GM19193 (cell line): ENCODE data around the gene MCM8.

ENCODE experiments used
- POLR2A ChIP-seq: IDR thresholded peaks from 4 replicates; pipeline ENCODE4 v1.6.1; 2011; ENCODE audit not compliant: insufficient read depth, insufficient read length; ENCODE audit errors: extremely low read depth

MCM8 gene

DNA sequence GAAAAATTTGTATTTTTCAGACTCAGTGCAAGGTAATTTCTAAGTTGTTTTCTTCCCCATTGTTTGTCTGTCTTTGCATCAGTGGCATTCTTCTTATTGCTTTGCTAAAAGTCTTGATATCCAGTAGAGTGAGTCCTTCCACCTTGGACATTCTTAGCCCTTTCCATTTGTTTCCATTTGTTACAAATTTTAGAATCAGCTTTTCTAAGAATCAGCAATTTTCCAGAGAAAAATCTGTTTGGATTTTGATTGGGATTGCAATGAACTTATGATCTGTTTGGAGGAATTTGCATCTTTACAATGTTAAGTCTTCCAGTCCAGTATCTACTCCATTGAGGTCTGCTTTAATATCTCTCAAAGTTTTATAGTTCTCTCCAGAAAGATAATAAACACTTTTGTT lies 67.0 kb downstream of the MCM8 start:
- no peak for TF ChIP-seq POLR2A

DNA sequence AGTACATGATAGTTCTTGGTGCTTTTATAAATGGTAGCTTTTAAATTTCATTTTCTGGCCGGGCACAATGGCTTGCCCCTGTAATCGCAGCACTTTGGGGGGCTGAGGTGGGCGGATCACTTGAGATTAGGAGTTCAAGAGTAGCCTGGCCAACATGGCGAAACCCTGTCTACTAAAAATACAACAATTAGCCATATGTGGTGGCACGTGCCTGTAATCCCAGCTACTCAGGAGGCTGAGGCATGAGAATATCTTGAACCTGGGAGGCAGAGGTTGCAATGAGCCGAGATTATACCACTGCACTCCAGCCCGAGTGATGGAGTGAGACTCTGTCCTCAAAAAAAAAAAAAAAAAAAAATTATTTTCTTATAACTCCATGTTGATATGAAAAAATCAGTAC lies 67.4 kb downstream of the MCM8 start:
- TF ChIP-seq POLR2A, result no peak

DNA sequence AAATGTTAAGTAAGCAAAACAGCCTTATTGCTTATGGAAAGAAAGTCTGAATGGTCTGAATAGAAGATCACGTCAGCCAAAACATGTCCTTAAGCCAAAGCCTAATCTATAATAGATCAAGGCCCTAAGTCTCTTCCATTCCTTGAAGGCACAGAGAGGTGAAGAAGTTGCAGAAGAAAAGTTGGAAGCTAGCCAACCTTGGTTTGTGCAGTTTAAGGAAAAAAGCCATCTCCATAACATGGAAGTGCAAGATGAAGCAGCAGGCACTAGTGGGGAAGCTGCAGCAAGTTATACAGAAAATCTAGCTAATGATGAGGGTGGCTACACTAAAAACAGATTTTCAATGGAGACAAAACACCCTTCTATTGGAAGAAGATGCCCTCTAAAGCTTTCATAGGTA lies 74.3 kb downstream of the MCM8 start:
- no peak for TF ChIP-seq POLR2A

DNA sequence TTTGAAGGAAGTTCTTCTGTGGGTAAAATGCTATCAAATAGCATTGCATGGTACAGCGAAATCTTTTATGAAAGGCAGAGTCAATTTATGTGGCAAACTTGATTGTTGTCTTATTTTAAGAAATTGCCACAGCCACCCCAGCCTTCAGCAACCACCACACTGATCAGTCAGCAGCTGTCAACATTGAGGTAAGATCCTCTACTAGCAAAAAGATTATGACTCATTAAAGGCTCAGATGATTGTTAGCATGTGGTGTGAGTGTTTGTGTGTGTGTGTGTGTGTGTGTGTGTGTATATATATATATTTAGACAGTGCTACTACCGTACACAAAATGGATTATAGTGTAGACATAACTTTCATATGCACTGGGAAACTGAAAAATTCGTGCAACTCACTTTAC lies 75.6 kb downstream of the MCM8 start:
- TF ChIP-seq POLR2A, result no peak

DNA sequence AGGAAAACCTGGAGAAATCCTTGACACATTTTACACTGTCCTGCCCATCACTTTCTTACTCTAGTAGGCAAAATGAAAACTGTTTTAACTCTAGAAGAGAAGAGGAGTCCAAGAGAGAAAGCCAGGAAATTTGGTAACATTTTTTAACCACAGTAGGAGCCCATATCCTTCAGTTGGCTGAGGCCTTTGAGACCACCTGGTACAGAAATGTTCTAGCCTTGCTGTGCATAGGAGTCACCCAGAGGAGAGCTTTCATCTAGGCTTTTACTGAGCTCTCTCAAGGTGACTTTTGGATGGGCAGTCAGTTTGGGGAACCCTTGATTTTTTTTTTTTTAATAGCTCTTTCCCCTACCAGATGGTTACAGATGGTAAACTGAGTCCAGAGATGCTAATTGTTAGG lies 78.4 kb downstream of the MCM8 start:
- no peak for TF ChIP-seq POLR2A

DNA sequence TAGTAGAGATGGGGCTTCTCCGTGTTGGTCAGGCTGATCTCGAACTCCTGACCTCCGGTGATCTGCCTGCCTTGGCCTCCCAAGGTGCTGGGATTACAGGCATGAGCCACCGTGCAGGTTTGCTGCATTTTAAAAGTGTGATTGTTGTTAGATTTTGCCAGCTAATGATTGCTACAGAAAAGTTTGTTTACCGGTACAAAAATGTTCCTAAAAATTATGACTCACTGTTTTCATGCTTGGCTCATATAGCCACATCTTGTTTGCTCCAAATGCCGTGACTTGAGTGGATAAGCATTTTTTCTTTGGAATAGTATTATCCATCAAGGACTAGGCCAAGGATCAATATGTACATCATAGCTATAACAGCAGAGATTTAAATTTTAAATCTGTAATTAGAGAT lies 79.1 kb downstream of the MCM8 start:
- no peak for TF ChIP-seq POLR2A

DNA sequence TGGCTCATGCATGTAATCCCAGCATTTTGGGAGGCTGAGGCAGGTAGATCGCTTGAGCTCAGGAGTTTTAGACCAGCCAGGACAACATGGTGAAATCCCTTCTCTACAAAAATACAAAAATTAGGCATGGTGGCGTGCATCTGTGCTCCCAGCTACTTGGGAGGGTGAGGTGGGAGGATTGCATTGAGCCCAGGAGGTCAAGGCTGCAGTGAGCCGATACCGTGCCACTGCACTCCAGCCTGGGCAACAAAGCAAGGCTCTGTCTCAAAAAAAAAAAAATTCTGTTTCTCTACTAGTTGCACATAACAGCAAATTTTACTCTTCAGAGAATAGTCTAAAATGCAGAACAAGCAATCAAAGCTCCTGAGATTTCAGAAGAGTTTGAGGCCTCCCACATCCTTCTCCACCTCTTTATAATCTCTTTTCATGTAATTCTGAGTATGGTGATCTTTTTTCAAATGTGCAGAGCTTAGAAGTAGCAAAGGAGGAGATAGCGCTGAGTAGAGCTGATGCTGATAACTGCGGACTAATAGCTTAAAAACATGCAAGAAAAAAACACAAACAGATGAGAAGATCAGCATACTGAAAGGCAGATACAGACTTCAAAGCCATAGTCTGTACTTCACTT lies 80.1 kb downstream of the MCM8 start:
- TF ChIP-seq POLR2A, result no peak

DNA sequence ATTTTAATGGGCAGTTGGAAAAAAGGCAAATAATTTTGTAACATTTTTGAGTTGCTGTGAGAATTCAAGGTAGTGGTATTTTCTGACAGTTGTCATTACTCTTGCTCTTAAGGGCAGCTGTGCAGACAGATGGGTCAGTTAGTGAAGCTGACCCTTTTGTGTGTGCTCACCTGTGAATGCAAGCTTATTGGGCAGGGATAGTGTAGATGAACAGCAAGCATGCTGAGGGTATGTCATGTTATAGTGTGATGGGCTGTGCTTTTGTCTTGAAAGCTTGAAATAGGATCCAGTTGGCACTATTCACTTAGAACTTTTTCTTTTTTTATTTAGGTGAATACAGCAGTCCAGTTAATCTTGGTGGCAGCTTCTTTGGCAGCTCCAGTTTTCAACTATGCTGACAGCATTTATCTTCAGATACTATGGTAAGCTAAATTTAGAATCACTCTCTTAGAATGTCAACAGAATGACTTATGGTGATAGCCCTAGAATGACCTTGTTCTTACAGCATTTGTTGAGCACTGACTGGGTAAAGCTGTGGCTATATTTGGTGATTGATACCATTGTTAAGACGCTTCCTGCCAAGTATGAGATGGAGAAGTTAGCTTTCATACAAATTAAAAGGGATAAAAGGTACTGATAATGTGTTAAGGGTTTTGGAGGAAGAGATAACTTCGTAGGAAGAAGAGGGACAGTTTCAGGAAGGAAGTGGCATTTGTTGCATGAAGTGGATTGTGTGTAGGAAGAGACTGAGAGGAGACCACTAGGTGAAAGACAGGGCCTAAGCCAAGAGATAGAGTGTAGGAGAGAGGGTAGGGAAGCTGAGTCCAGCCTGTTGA lies 83.9 kb downstream of the MCM8 start:
- TF ChIP-seq POLR2A, result no peak

DNA sequence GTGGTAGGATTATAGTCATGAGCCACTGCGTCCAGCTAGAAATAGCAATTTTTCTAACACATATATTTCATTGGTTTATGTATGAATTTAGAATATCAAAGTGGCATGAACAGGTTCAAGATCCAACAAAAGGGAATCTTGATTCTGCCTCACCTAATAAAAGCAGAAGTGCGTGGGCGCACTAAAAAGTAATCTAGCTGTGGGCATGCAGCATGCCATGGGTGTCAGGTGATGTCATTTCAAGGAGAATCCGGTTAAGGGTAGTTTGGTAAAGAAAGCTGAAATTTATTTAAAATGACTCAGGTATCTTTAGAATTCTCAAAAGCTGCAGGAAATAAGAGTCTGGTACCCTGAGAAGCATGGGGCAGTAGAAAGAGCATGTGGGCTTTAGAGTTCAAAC lies 85.8 kb downstream of the MCM8 start:
- TF ChIP-seq POLR2A, result no peak

DNA sequence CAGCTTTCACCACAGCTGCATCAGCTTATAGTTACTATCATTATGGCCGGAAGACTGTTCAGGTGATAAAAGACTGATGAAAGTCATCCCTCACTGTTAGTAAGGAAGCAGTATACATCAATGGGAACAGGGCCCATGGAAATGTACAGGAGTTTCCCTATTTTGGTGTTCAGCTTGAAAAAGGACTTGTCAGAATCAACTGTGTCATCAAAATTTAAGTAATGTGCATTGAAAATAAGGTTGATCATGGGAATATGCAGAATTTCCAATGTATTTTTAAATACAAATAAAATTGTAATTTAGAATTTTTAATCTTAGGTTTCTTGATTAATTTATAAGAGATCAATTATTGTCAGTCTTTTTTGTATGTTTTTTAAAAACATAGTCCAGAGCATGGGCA lies 86.6 kb downstream of the MCM8 start:
- TF ChIP-seq POLR2A, result no peak

DNA sequence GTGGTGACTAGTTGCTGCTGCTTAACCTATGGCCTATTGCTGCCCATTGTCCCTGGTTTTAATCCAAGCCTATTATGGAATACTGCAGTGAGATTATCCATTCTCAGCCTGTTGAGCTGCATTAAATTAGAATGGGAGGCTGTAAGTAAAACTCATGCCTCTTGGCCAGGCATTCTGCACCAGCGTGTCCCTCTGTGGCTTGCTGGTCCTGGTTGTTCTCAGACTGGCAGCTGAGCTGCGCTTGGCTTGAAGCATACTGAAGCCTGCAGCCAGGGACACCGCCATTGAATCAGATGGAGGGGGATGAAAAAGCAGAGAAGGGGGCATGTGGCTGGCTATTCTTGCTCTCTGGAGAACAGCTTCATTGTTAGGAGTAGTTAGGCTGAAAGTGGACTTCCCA lies 87.8 kb downstream of the MCM8 start:
- no peak for TF ChIP-seq POLR2A

DNA sequence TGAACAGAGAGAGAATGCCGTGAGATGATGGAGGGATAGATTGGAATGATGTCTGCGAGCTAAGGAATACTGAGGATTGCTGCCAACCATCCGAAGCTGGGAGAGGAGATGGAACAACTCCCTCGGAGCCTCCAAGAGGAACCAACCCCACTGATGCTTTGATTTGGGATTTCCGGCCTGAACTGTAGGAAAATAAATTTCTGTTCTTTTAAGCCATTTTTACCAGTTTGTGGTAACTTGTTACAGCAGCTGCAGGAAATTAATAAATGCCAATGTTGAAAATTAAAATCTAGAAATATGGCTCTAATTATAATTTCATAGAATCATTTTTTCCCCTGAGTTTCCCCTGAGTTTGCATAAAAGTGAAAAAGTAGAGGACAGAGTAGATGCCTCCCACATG lies 89.3 kb downstream of the MCM8 start:
- TF ChIP-seq POLR2A, result no peak

DNA sequence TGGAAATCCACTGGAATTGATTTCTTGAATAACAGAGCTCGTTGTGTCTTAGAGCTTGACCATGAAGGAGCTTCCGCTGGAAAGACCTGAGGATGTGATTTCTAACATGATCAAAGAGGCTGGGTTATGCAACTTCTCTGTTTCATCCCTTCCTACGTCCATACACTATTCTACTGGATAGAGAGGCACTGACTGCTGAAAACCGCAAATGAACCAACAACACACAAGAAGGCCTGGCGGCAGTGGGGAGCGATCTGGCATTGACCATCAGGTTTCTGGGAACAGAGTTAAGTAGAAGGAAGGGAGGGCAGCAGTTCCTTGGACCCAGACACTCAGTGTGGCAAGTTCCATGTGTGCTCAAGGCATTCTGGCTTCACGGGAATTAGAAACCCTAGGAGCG lies 90.1 kb downstream of the MCM8 start:
- TF ChIP-seq POLR2A, result no peak

DNA sequence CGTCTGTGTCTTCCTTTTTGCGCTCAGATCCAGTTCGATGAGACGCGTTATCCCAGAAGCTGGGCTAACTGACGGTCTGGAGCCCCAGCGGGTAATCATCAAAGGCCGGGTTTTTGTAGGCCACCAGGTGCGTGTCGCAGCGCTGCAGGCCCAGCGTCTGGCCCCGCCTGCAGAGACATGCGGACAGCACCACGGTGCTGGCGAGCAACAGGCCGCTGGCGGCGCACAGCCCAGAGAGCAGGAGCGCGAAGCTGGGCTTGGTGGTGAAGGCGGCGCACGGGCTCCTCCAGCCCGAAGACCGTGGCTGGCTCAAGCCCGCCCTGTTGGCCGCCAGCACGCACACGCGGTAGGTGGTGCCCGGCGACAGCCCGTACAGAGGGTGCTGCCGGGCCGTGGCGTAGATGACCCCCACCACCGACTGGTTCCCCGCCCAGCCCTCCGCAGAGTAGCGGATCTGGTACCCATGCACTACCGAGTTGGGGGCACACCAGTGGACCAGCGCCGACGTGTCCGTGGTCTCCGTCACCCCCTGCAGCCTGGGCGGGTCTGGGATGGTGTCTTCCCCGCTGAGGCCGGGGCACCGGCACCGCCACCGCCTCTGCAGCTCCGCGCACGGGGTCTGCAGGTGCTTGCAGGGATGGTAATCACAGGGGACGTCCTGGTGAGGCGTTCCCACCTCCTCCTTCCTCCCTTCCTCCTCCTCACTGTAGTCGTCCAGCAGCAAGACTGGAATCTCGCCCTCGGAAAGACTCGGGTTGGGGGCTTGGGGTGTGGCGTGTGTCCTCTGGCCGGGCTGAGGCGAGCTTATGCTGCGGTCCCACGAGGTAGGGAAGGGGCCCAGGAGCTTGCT lies 90.7 kb downstream of the MCM8 start:
- no peak for TF ChIP-seq POLR2A

DNA sequence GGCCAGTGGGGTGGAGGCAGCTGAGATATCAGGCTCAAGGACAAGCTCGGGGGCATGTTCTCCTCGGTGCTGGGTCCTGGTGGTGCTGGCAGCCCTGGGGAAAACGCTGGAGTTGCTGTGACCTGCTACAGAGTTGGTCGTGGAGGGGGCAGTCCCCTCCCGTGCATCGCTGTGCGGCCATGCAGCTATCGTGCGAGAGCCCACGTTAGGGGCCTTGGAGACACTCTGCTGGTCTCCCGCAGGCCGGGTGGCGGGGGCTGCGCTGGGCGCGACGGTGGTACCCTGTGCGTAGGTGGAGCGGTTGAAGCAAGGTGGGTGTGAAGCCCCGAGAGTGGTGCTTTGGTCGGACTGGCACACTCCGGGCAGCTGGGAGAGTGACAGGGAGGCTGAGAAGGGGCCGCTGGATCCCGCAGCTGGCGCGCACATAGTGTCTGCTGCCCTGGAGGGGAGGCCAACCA lies 91.4 kb downstream of the MCM8 start:
- no peak for TF ChIP-seq POLR2A
